Inflammatory macrophage treated with lipopolysaccharide for 4 hours (primary cell): ENCODE results near the gene SHH.

Source experiments
- DNase-seq: peaks from one replicate; pipeline ENCODE4 v3.0.0-alpha.2; 2020

Gene SHH

GRCh38 chr7:155762036-155762435 lies 50.2 kb downstream of the SHH start:
- no peak for DNase-seq

- DNase-seq, result peak; percentile 78
Observed at GRCh38 chr7:155761162-155761561, 51.1 kb downstream of the SHH start.

GRCh38 chr7:155759740-155760430 lies 52.4 kb downstream of the SHH start:
- DNase-seq, result no peak

GRCh38 chr7:155758348-155758747 lies 53.9 kb downstream of the SHH start:
- DNase-seq, result no peak

GRCh38 chr7:155756322-155756721 lies 55.9 kb downstream of the SHH start:
- DNase-seq, result peak; percentile 87

- DNase-seq, result no peak
Observed at GRCh38 chr7:155755026-155755425, 57.2 kb downstream of the SHH start.

- no peak for DNase-seq
Observed at GRCh38 chr7:155754165-155754564, 58.1 kb downstream of the SHH start.

GRCh38 chr7:155753446-155753965 lies 58.8 kb downstream of the SHH start:
- no peak for DNase-seq

GRCh38 chr7:155752756-155753445 lies 59.4 kb downstream of the SHH start:
- DNase-seq, result peak; percentile 16

- DNase-seq, result no peak
Observed at GRCh38 chr7:155751409-155751808, 60.9 kb downstream of the SHH start.

GRCh38 chr7:155750255-155751125 lies 61.8 kb downstream of the SHH start:
- DNase-seq, result no peak
